OCI-LY3 (cell line): Measurements from ENCODE around the gene FAM204A.

Experiments
- EZH2phosphoT487 ChIP-seq: fragments of 200-600 bp; shearing (Covaris generic); IDR thresholded peaks from 2 replicates; pipeline ENCODE4 v1.6.1; 2018; ENCODE audit warnings: antibody characterized with exemption, mixed run types, low read depth
- TF ChIP-seq, protein P1 (sequence below): fragments of 200-600, 300-600 bp; sonication (generic); IDR thresholded peaks from 2 replicates; pipeline ENCODE4 v1.5.1; 2014; ENCODE audit warnings: antibody characterized with exemption, low read length, low read depth

- TF ChIP-seq, protein P1, sequence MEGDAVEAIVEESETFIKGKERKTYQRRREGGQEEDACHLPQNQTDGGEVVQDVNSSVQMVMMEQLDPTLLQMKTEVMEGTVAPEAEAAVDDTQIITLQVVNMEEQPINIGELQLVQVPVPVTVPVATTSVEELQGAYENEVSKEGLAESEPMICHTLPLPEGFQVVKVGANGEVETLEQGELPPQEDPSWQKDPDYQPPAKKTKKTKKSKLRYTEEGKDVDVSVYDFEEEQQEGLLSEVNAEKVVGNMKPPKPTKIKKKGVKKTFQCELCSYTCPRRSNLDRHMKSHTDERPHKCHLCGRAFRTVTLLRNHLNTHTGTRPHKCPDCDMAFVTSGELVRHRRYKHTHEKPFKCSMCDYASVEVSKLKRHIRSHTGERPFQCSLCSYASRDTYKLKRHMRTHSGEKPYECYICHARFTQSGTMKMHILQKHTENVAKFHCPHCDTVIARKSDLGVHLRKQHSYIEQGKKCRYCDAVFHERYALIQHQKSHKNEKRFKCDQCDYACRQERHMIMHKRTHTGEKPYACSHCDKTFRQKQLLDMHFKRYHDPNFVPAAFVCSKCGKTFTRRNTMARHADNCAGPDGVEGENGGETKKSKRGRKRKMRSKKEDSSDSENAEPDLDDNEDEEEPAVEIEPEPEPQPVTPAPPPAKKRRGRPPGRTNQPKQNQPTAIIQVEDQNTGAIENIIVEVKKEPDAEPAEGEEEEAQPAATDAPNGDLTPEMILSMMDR = no peak
- TF ChIP-seq EZH2phosphoT487 = no peak
Observed at GRCh38 chr10:118266098-118266748, 75.9 kb downstream of the FAM204A start.
